ENCODE data around the gene RGL4.

The RGL4 gene

GRCh38 chr22:23681026-23681809, 9.6 kb upstream of the RGL4 start:
- no peak for DNase-seq

GRCh38 chr22:23682077-23682476, 8.7 kb upstream of the RGL4 start:
- DNase-seq, result no peak

- DNase-seq, result no peak
Measured at GRCh38 chr22:23682827-23683355, 7.9 kb upstream of the RGL4 start.

GRCh38 chr22:23683545-23683944, 7.3 kb upstream of the RGL4 start:
- no peak for DNase-seq

- DNase-seq, result no peak
Measured at GRCh38 chr22:23684026-23684425, 6.8 kb upstream of the RGL4 start.

- DNase-seq, result no peak
Measured at GRCh38 chr22:23684561-23685031, 6.2 kb upstream of the RGL4 start.

- no peak for DNase-seq
Measured at GRCh38 chr22:23685205-23685784, 5.5 kb upstream of the RGL4 start.

- no peak for DNase-seq
Measured at GRCh38 chr22:23686416-23687024, 4.3 kb upstream of the RGL4 start.

- no peak for DNase-seq
Measured at GRCh38 chr22:23688121-23688520, 2.7 kb upstream of the RGL4 start.

- no peak for DNase-seq
Measured at GRCh38 chr22:23688571-23688970, 2.2 kb upstream of the RGL4 start.

GRCh38 chr22:23689414-23689813, 1.4 kb upstream of the RGL4 start:
- DNase-seq, result no peak

GRCh38 chr22:23691748-23692423, 1.1 kb downstream of the RGL4 start:
- no peak for DNase-seq

GRCh38 chr22:23692598-23693291, 1.9 kb downstream of the RGL4 start:
- DNase-seq, result no peak

- no peak for DNase-seq
Measured at GRCh38 chr22:23693979-23694680, 3.3 kb downstream of the RGL4 start.

- no peak for DNase-seq
Measured at GRCh38 chr22:23695141-23695540, 4.3 kb downstream of the RGL4 start.

- DNase-seq, result no peak
Measured at GRCh38 chr22:23695571-23696325, 4.9 kb downstream of the RGL4 start.

GRCh38 chr22:23696326-23696851, 5.6 kb downstream of the RGL4 start:
- no peak for DNase-seq

- DNase-seq, result no peak
Measured at GRCh38 chr22:23697031-23697970, 6.5 kb downstream of the RGL4 start.

GRCh38 chr22:23698094-23698493, 7.3 kb downstream of the RGL4 start:
- no peak for DNase-seq
